Spleen (tissue), 11 donors: Measurements from ENCODE around the gene LRRC42. TPM values are rescaled to one million over a fixed set of nuclear protein-coding genes. Genes with fewer than 3 reads are reported as not detected.

Source experiments
- DNase-seq: peaks from one replicate; pipeline ENCODE4 v3.0.0-alpha.2; 2020
- H3K27ac ChIP-seq, 8 donors: fragments of 200-600 bp; sonication (generic) in 7 of 8; 1 replicate in 4 of 8; 2 replicates in 4 of 8; pipeline versions ENCODE4 v1.5.0 to v1.8.0; 2016 to 2021; ENCODE audit warnings: inconsistent platforms in 4 of 8, mild to moderate bottlenecking in 4 of 8, moderate library complexity in 1 of 8
- H3K27me3 ChIP-seq, 7 donors: fragments of 200-600 bp; sonication (generic) in 6 of 7; replicated peaks in 1 of 7; 1 replicate in 4 of 7; 2 replicates in 3 of 7; pipeline versions ENCODE4 v1.5.0 to v1.8.0; 2016 to 2021; ENCODE audit warnings: inconsistent platforms in 3 of 7, mild to moderate bottlenecking in 1 of 7
- H3K36me3 ChIP-seq, 6 donors: fragments of 200-600 bp; sonication (generic) in 5 of 6; 1 replicate in 4 of 6; 2 replicates in 2 of 6; pipeline versions ENCODE4 v1.5.0 to v1.8.0; 2016 to 2021; ENCODE audit warnings: inconsistent platforms in 2 of 6
- H3K4me1 ChIP-seq, 6 donors: fragments of 200-600 bp; sonication (generic) in 5 of 6; 1 replicate in 3 of 6; 2 replicates in 3 of 6; pipeline versions ENCODE4 v1.5.0 to v1.8.0; 2016 to 2021; ENCODE audit warnings: inconsistent platforms in 3 of 6
- H3K4me3 ChIP-seq, 8 donors: fragments of 200-600 bp; sonication (generic) in 7 of 8; 1 replicate in 4 of 8; 2 replicates in 4 of 8; pipeline versions ENCODE4 v1.5.0 to v1.8.0; 2016 to 2021; ENCODE audit warnings: inconsistent platforms in 4 of 8, mild to moderate bottlenecking in 4 of 8, moderate library complexity in 2 of 8
- H3K9me3 ChIP-seq, 8 donors: fragments of 200-600 bp; sonication (generic) in 7 of 8; 1 replicate in 4 of 8; 2 replicates in 4 of 8; pipeline versions ENCODE4 v1.5.0 to v1.8.0; 2016 to 2021; ENCODE audit warnings: inconsistent platforms in 4 of 8
- CTCF ChIP-seq, 11 experiments: fragments of 200-600 bp in 7 of 11; fragments of 450-650 bp in 4 of 11; sonication (generic) in 4 of 11; IDR thresholded peaks in 8 of 11; conservative IDR thresholded peaks in 3 of 11; 1 replicate in 7 of 11; 2 replicates in 4 of 11; pipeline versions ENCODE4 v1.4.0 to v1.8.0; 2016 to 2021; ENCODE audit warnings: antibody characterized with exemption in 11 of 11, inconsistent platforms in 4 of 11, mild to moderate bottlenecking in 1 of 11
- POLR2A ChIP-seq, 3 donors: fragments of 450-650 bp; IDR thresholded peaks; one replicate each; pipeline ENCODE4 v1.5.1; 2017; ENCODE audit warnings: antibody characterized with exemption in 3 of 3, mild to moderate bottlenecking in 1 of 3
- POLR2AphosphoS5 ChIP-seq, 3 donors: sonication (generic); formaldehyde crosslinking; IDR thresholded peaks; one replicate each; pipeline ENCODE4 v1.5.1; 2017; ENCODE audit warnings: antibody characterized with exemption in 3 of 3
- WGBS, 5 donors: extraction: QIAGEN DNeasy Blood & Tissue Kit in 3 of 5; methylation state at CpG; one replicate each; pipeline versions ENCODE4 v1.1.5 to v1.1.7; 2013 to 2018; 5-methylcytosine and 5-hydroxymethylcytosine counted together
- intact Hi-C: fragments of 100-400 bp; cut with DNase I; formaldehyde crosslinking; loops from one replicate; pipeline ENCODE4 v1.15.0; 2023; ENCODE audit warnings: low total_unique reads
- polyA plus RNA-seq, 3 donors: library from polyadenylated mRNA; stranded (reverse); fragments of 200-250 nt; gene quantifications; one replicate each; pipeline ENCODE4 v1.2.1, GENCODE V29; 2013
- total RNA-seq, 7 donors: library from RNA; depleted of rRNA in 3 of 7; stranded (reverse); fragments of >200 nt in 3 of 7; fragmentation: NEBNext Ultra II Directional in 4 of 7; extraction: Animal tissue kit (Norgen Biotek cat#: 25700) in 4 of 7; gene quantifications; one replicate each; pipeline versions ENCODE4 v1.1.0 to v1.2.1, GENCODE V29; 2016 to 2021
- donor health status: healthy with polysubstance abuse.
- donor health status: DM: no; HTN: no; CAD: no; lungs with moderate emphysema.
- donor health status: DM: no; HTN: no; CAD: no.
- donor health status: Bipolar disorder and iron deficiency.
- donor health status: healthy.
- donor health status: DM: no; HTN: no; CAD: no.
- donor health status: DM: yes; HTN: yes; CAD: no.

The LRRC42 gene
- total and polyA plus RNA-seq, 10 donors, result 4.9 to 13.8 (median 10.5) TPM

DNA sequence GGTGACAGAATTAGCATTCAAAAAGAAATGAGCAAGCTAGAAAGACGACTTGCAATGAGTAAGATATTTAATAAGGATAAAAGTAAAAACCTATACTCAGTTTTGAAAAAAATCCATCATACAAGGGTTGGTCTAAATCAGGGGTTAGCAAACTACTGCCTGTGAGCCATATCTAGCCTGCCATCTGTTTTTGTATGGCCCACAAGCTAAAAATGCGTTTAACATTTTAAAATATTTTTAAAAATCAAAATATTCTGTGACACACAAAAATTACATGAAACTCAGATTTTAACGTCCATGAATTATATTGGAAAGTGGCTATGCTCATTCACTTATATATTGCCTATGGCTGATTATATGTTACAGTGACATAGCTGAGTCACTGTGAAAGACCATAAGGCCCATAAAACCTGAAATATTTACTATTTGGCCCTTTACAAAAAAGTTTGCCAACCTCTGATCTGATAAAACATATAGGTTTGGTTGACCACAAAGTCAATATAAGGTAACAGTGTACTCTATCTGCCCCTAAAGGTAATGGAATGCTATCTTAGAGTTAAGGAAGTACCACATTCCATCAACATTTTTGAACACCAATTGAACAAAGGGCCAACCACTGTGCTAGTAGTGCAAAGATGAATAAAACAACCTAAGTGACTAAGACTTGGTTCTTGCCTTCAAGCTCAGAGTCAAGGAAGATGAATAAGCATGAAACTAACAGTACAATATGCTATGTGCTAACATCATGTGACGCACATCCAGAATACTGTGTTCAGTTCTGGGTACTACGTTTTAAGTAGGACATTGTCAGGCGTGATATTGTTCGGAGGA is 3.8 kb upstream of the LRRC42 start:
- no peak for DNase-seq
- no peak overlapping the region for H3K4me3 ChIP-seq
- H3K27me3 ChIP-seq, result no peaks in the 10 kb centered on the region
- WGBS, 5 donors, result 83 to 91% (median 87%) methylated on average over 7 of the region's 7 CpGs
- H3K27ac ChIP-seq, result no peak overlapping the region
- TF ChIP-seq POLR2AphosphoS5 (IDR thresholded peaks at IDR 0.05) (no peak), CTCF (IDR thresholded peaks at IDR 0.05 in 8 of 11, conservative IDR thresholded peaks at IDR 0.05 in 3 of 11) (no peak), POLR2A (IDR thresholded peaks at IDR 0.05) (no peak)
- peaks cover 16 to 65% (median 28%) of the 10 kb centered on the region in 6 donors for H3K4me1 ChIP-seq
- intact Hi-C loops, result no loop called here
- no peaks in the 10 kb centered on the region for H3K9me3 ChIP-seq
- H3K36me3 ChIP-seq, result peaks cover 0 to 25% (median 7%) of the 10 kb centered on the region in 6 donors

- TF ChIP-seq POLR2AphosphoS5 (IDR thresholded peaks at IDR 0.05), result no peak
- no peak for TF ChIP-seq POLR2A (IDR thresholded peaks at IDR 0.05)
- TF ChIP-seq CTCF (IDR thresholded peaks at IDR 0.05 in 8 of 11, conservative IDR thresholded peaks at IDR 0.05 in 3 of 11), result no peak
Measured at GRCh38 chr1:53943090-53943489, 3.1 kb upstream of the LRRC42 start.

GRCh38 chr1:53943490-53944043 is 2.6 kb upstream of the LRRC42 start:
- TF ChIP-seq POLR2AphosphoS5 (IDR thresholded peaks at IDR 0.05), result no peak
- TF ChIP-seq POLR2A (IDR thresholded peaks at IDR 0.05), result no peak
- no peak for TF ChIP-seq CTCF (IDR thresholded peaks at IDR 0.05 in 8 of 11, conservative IDR thresholded peaks at IDR 0.05 in 3 of 11)
- 92 to 97% (median 95%) methylated on average over 14 of the region's 14 CpGs for WGBS, 5 donors
- no peaks in the 10 kb centered on the region for H3K27me3 ChIP-seq
- no peak overlapping the region for H3K27ac ChIP-seq
- H3K4me1 ChIP-seq, result peaks cover 18 to 76% (median 35%) of the 10 kb centered on the region in 6 donors
- intact Hi-C loops, result no loop called here
- peaks cover 0 to 13% (median under 1%) of the 10 kb centered on the region in 6 donors for H3K36me3 ChIP-seq
- H3K4me3 ChIP-seq, result peak overlapping the region in 1 of 8 donors; percentile 90
- DNase-seq, result no peak
- no peaks in the 10 kb centered on the region for H3K9me3 ChIP-seq

More at GRCh38 chr1:53943090-53943489, 3.1 kb upstream of the LRRC42 start:
- peaks cover 0 to 18% (median 3%) of the 10 kb centered on the region in 6 donors for H3K36me3 ChIP-seq
- H3K27ac ChIP-seq, result no peak overlapping the region
- H3K4me1 ChIP-seq, result peaks cover 18 to 73% (median 35%) of the 10 kb centered on the region in 6 donors
- no peak overlapping the region for H3K4me3 ChIP-seq
- H3K27me3 ChIP-seq, result no peaks in the 10 kb centered on the region
- H3K9me3 ChIP-seq, result no peaks in the 10 kb centered on the region
- WGBS, 5 donors, result 93 to 96% (median 94%) methylated on average over 6 of the region's 6 CpGs
- no peak for DNase-seq
- intact Hi-C loops, result no loop called here
